Transverse colon (tissue), 4 donors: Measurements from ENCODE around the gene CCL1. TPM values are rescaled to one million over a fixed set of nuclear protein-coding genes. Genes with fewer than 3 reads are reported as not detected.

Experiments used
- DNase-seq: peaks from one replicate; pipeline ENCODE4 v3.0.0-alpha.2; 2019
- H3K27ac ChIP-seq, 4 donors: fragments of 200-600 bp; sonication (generic); 2 replicates each; pipeline ENCODE4 v1.5.1; 2016 to 2018; ENCODE audit warnings: inconsistent platforms in 4 of 4
- H3K27me3 ChIP-seq: fragments of 200-600 bp; sonication (generic); 2 replicates; pipeline ENCODE4 v1.5.1; 2017; ENCODE audit warnings: inconsistent platforms
- H3K36me3 ChIP-seq, 4 donors: fragments of 200-600 bp; sonication (generic); 2 replicates each; pipeline ENCODE4 v1.5.1; 2017 to 2019; ENCODE audit warnings: inconsistent platforms in 4 of 4
- H3K4me1 ChIP-seq, 4 donors: fragments of 200-600 bp; sonication (generic); 2 replicates each; pipeline ENCODE4 v1.5.1; 2017 to 2020; ENCODE audit warnings: inconsistent platforms in 4 of 4
- H3K4me3 ChIP-seq, 4 donors: fragments of 200-600 bp; sonication (generic); 1 replicate in 1 of 4; 2 replicates in 3 of 4; pipeline versions ENCODE4 v1.5.1 to v1.6.1; 2017 to 2019; ENCODE audit warnings: inconsistent platforms in 4 of 4
- H3K9me3 ChIP-seq, 2 donors: fragments of 200-600 bp; sonication (generic); 2 replicates each; pipeline ENCODE4 v1.5.1; 2017 to 2019; ENCODE audit warnings: inconsistent platforms in 2 of 2
- CTCF ChIP-seq, 5 experiments: fragments of 200-600 bp in 3 of 5; fragments of 450-650 bp in 2 of 5; sonication (generic) in 3 of 5; IDR thresholded peaks; 1 replicate in 2 of 5; 2 replicates in 3 of 5; pipeline ENCODE4 v1.5.1; 2016 to 2017; ENCODE audit warnings: antibody characterized with exemption in 5 of 5, inconsistent platforms in 3 of 5, mild to moderate bottlenecking in 2 of 5, moderate library complexity in 1 of 5
- EP300 ChIP-seq: sonication (generic); formaldehyde crosslinking; IDR thresholded peaks from one replicate; pipeline ENCODE4 v1.6.1; 2017; ENCODE audit warnings: antibody characterized with exemption, low read depth
- POLR2A ChIP-seq: fragments of 450-650 bp; IDR thresholded peaks from one replicate; pipeline ENCODE4 v1.6.1; 2016; ENCODE audit warnings: antibody characterized with exemption, mild to moderate bottlenecking, moderate library complexity
- POLR2AphosphoS5 ChIP-seq, 3 donors: sonication (generic); formaldehyde crosslinking; IDR thresholded peaks; one replicate each; pipeline ENCODE4 v1.6.1; 2016; ENCODE audit warnings: antibody characterized with exemption in 3 of 3
- WGBS, 2 donors: methylation state at CpG; one replicate each; pipeline ENCODE4 v1.1.5; 2018; ENCODE audit warnings: low coverage in 1 of 2; 5-methylcytosine and 5-hydroxymethylcytosine counted together
- in situ Hi-C, 4 donors: fragments of 200-750 bp; cut with MboI; loops; one replicate each; pipeline versions ENCODE4 v1.15.0 to v1.15.1; 2017; ENCODE audit warnings: low sequenced_read_pairs in 3 of 4, low pct_ligation_motif_present in 1 of 4, low pct_unique_long_range_greater_than_20kb in 1 of 4
- intact Hi-C: fragments of 100-400 bp; cut with DNase I; formaldehyde crosslinking; loops from one replicate; pipeline ENCODE4 v1.15.1; 2023; ENCODE audit warnings: low total_unique reads
- total RNA-seq, 4 donors: library from RNA; depleted of rRNA; stranded (reverse); fragments of >200 nt; gene quantifications; one replicate each; pipeline ENCODE4 v1.1.0, GENCODE V29; 2016

The CCL1 gene
- total RNA-seq, 4 donors from 2014 or later: not detected

- Histone ChIP-seq H3K4me3 (no peak overlapping the region), H3K27ac (no peak overlapping the region), H3K27me3 (no peaks in the 10 kb centered on the region), H3K4me1 (peaks cover 0 to 4% (median 0%) of the 10 kb centered on the region in 4 donors), H3K9me3 (no peaks in the 10 kb centered on the region), H3K36me3 (no peaks in the 10 kb centered on the region)
- no peak for TF ChIP-seq POLR2A
- no peak for TF ChIP-seq EP300
- TF ChIP-seq CTCF (IDR thresholded peaks at IDR 0.05): no peak
- TF ChIP-seq POLR2AphosphoS5 (IDR thresholded peaks at IDR 0.05): no peak
- in situ Hi-C loops (loop anchor here in 1 of 4 donors (5.0 kb wide), 1 partner anchor 171 kb away; no protein-coding TSS in a partner anchor), intact Hi-C loops (no loop called here)
- DNase-seq: no peak
- WGBS, 2 donors: 70% methylated on average over 9 of the region's 9 CpGs; no CpG with 5 or more reads in 1 of the 2 donors
These were observed 5.3 kb upstream of the CCL1 start for GRCh38 chr17:34368196-34368945.

GRCh38 chr17:34367486-34368195 is 4.6 kb upstream of the CCL1 start:
- TF ChIP-seq CTCF (IDR thresholded peaks at IDR 0.05) (no peak), EP300 (no peak), POLR2AphosphoS5 (IDR thresholded peaks at IDR 0.05) (no peak), POLR2A (no peak)
- Histone ChIP-seq H3K27me3 (no peaks in the 10 kb centered on the region), H3K4me3 (no peak overlapping the region), H3K27ac (no peak overlapping the region), H3K4me1 (peaks cover 0 to 4% (median 0%) of the 10 kb centered on the region in 4 donors), H3K36me3 (no peaks in the 10 kb centered on the region), H3K9me3 (no peaks in the 10 kb centered on the region)
- intact Hi-C loops (no loop called here), in situ Hi-C loops (loop anchor here in 1 of 4 donors (5.0 kb wide), 1 partner anchor 170 kb away; no protein-coding TSS in a partner anchor)
- no peak for DNase-seq
- WGBS, 2 donors: 80 to 87% methylated on average over 3 to 9 of the region's 9 CpGs

GRCh38 chr17:34366529-34367107 is 3.6 kb upstream of the CCL1 start:
- intact Hi-C loops: no loop called here
- TF ChIP-seq EP300 (no peak), POLR2A (no peak), POLR2AphosphoS5 (IDR thresholded peaks at IDR 0.05) (no peak), CTCF (IDR thresholded peaks at IDR 0.05) (no peak)
- WGBS, 2 donors: 63 to 67% methylated on average over 1 to 4 of the region's 4 CpGs
- in situ Hi-C loops: loop anchor here in 1 of 4 donors (5.0 kb wide), 1 partner anchor 169 kb away; no protein-coding TSS in a partner anchor
- Histone ChIP-seq H3K4me3 (no peak overlapping the region), H3K27ac (no peak overlapping the region), H3K36me3 (no peaks in the 10 kb centered on the region), H3K27me3 (no peaks in the 10 kb centered on the region), H3K4me1 (peaks cover 0 to 4% (median 0%) of the 10 kb centered on the region in 4 donors), H3K9me3 (no peaks in the 10 kb centered on the region)
- DNase-seq: no peak

- intact Hi-C loops: no loop called here
These were observed 3.0 kb upstream of the CCL1 start for GRCh38 chr17:34366010-34366409.

More at GRCh38 chr17:34366010-34366409, 3.0 kb upstream of the CCL1 start:
- no peak overlapping the region for H3K4me3 ChIP-seq
- H3K9me3 ChIP-seq: no peaks in the 10 kb centered on the region
- H3K27me3 ChIP-seq: no peaks in the 10 kb centered on the region
- WGBS, 2 donors: 33% methylated on average over 1 of the region's 1 CpG; no CpG with 5 or more reads in 1 of the 2 donors
- TF ChIP-seq POLR2A (no peak), CTCF (IDR thresholded peaks at IDR 0.05) (no peak), POLR2AphosphoS5 (IDR thresholded peaks at IDR 0.05) (no peak), EP300 (no peak)
- no peaks in the 10 kb centered on the region for H3K36me3 ChIP-seq
- in situ Hi-C loops: loop anchor here in 1 of 4 donors (5.0 kb wide), 1 partner anchor 169 kb away; no protein-coding TSS in a partner anchor
- no peak overlapping the region for H3K27ac ChIP-seq
- peaks cover 0 to 1% (median 0%) of the 10 kb centered on the region in 4 donors for H3K4me1 ChIP-seq
- DNase-seq: no peak
